H9 (cell line): ENCODE data around the gene RPE65. TPM values are rescaled to one million over a fixed set of nuclear protein-coding genes. Genes with fewer than 3 reads are reported as not detected.

Experiments
- DNase-seq: peaks from one replicate; pipeline ENCODE4 v3.0.0-alpha.2; 2017
- H2AFZ ChIP-seq: one replicate; pipeline ENCODE4 v1.6.1; 2013; ENCODE audit warnings: mild to moderate bottlenecking, low read length, control low read depth, moderate library complexity
- H2AK5ac ChIP-seq: 2 replicates; pipeline ENCODE4 v1.6.1; 2013; ENCODE audit warnings: low read length, control low read depth, mixed read lengths; ENCODE audit not compliant: insufficient read length
- H2BK120ac ChIP-seq: one replicate; pipeline ENCODE4 v1.6.1; 2013; ENCODE audit warnings: low read depth, mild to moderate bottlenecking, low read length, control low read depth, inconsistent platforms; ENCODE audit not compliant: poor library complexity, severe bottlenecking
- H2BK12ac ChIP-seq: 2 replicates; pipeline ENCODE4 v1.6.1; 2013; ENCODE audit warnings: low read length, control low read depth, mixed read lengths, low read depth; ENCODE audit not compliant: insufficient read length
- H2BK15ac ChIP-seq: 2 replicates; pipeline ENCODE4 v1.6.1; 2013; ENCODE audit warnings: low read depth, low read length, control low read depth
- H2BK20ac ChIP-seq: one replicate; pipeline ENCODE4 v1.6.1; 2013; ENCODE audit warnings: low read depth, mild to moderate bottlenecking, low read length, control low read depth, inconsistent platforms; ENCODE audit not compliant: poor library complexity, severe bottlenecking
- H2BK5ac ChIP-seq: 2 replicates; pipeline ENCODE4 v1.6.1; 2013; ENCODE audit warnings: low read length, control low read depth, mixed read lengths; ENCODE audit not compliant: insufficient read length
- H3K14ac ChIP-seq: 2 replicates; pipeline ENCODE4 v1.6.1; 2013; ENCODE audit warnings: low read length, control low read depth; ENCODE audit not compliant: insufficient read depth
- H3K18ac ChIP-seq: 2 replicates; pipeline ENCODE4 v1.6.1; 2013; ENCODE audit warnings: low read depth, mild to moderate bottlenecking, mixed read lengths, low read length, control low read depth; ENCODE audit not compliant: insufficient read length
- H3K23ac ChIP-seq: 2 replicates; pipeline ENCODE4 v1.6.1; 2013; ENCODE audit warnings: low read length, control low read depth, mixed read lengths, low read depth; ENCODE audit not compliant: insufficient read length
- H3K23me2 ChIP-seq: 2 replicates; pipeline ENCODE4 v1.6.1; 2013; ENCODE audit warnings: low read depth, mild to moderate bottlenecking, mixed read lengths, low read length, control low read depth; ENCODE audit not compliant: insufficient read length, poor library complexity, severe bottlenecking
- H3K27ac ChIP-seq: 2 replicates; pipeline ENCODE4 v1.5.1; 2013; ENCODE audit warnings: low read length, control low read depth, mixed read lengths, low read depth; ENCODE audit not compliant: insufficient read length
- H3K27me3 ChIP-seq: 2 replicates; pipeline ENCODE4 v1.6.1; 2013; ENCODE audit warnings: low read length, control low read depth, inconsistent platforms; ENCODE audit not compliant: insufficient read depth
- H3K4ac ChIP-seq: 2 replicates; pipeline ENCODE4 v1.6.1; 2013; ENCODE audit warnings: low read depth, mild to moderate bottlenecking, control low read depth, inconsistent platforms, low read length, moderate library complexity
- H3K4me1 ChIP-seq: 2 replicates; pipeline ENCODE4 v1.6.1; 2013; ENCODE audit warnings: low read length, control low read depth, inconsistent platforms; ENCODE audit not compliant: insufficient read depth
- H3K4me2 ChIP-seq: 2 replicates; pipeline ENCODE4 v1.6.1; 2013; ENCODE audit warnings: low read length, control low read depth, mixed read lengths; ENCODE audit not compliant: insufficient read length, insufficient read depth
- H3K56ac ChIP-seq: 2 replicates; pipeline ENCODE4 v1.6.1; 2013; ENCODE audit warnings: low read depth, mild to moderate bottlenecking, mixed read lengths, low read length, control low read depth; ENCODE audit not compliant: insufficient read length
- H3K79me1 ChIP-seq: 2 replicates; pipeline ENCODE4 v1.6.1; 2013; ENCODE audit warnings: low read depth, mild to moderate bottlenecking, moderate library complexity, low read length, control low read depth, inconsistent platforms; ENCODE audit not compliant: insufficient read depth, poor library complexity, severe bottlenecking
- H3K79me2 ChIP-seq: 2 replicates; pipeline ENCODE4 v1.6.1; 2013; ENCODE audit warnings: low read length, control low read depth, inconsistent platforms; ENCODE audit not compliant: insufficient read depth
- H3K9ac ChIP-seq: 2 replicates; pipeline ENCODE4 v1.6.1; 2013; ENCODE audit warnings: low read length, control low read depth, mixed read lengths; ENCODE audit not compliant: insufficient read length; ENCODE audit errors: extremely low read depth
- H3K9me3 ChIP-seq: one replicate; pipeline ENCODE4 v1.6.1; 2013; ENCODE audit warnings: low read depth, low read length, inconsistent platforms; ENCODE audit not compliant: control insufficient read depth
- H3T11ph ChIP-seq: one replicate; pipeline ENCODE4 v1.6.1; 2013; ENCODE audit warnings: mild to moderate bottlenecking, low read length, control low read depth, inconsistent platforms
- H4K20me1 ChIP-seq: one replicate; pipeline ENCODE4 v1.6.1; 2013; ENCODE audit not compliant: control insufficient read depth, insufficient read length, insufficient read depth
- H4K5ac ChIP-seq: 2 replicates; pipeline ENCODE4 v1.6.1; 2013; ENCODE audit warnings: low read depth, mild to moderate bottlenecking, mixed read lengths, low read length, control low read depth; ENCODE audit not compliant: insufficient read length
- H4K8ac ChIP-seq: replicated peaks from 2 replicates; pipeline ENCODE4 v1.6.1; 2013; ENCODE audit warnings: low read length, control low read depth, mixed read lengths, low read depth; ENCODE audit not compliant: insufficient read length
- H4K91ac ChIP-seq: 2 replicates; pipeline ENCODE4 v1.6.1; 2013; ENCODE audit warnings: low read depth, mild to moderate bottlenecking, moderate library complexity, mixed read lengths, low read length, control low read depth; ENCODE audit not compliant: insufficient read length
- H3K27ac Mint-ChIP-seq, 3 experiments: 2 replicates in 2 of 3; 3 replicates in 1 of 3; pipeline ENCODE4 v1.8.0; 2020 to 2021; ENCODE audit warnings: mixed read lengths in 3 of 3, mild to moderate bottlenecking in 1 of 3, moderate library complexity in 1 of 3
- H3K27me3 Mint-ChIP-seq: 2 replicates; pipeline ENCODE4 v1.8.0; 2021; ENCODE audit warnings: low read depth, mild to moderate bottlenecking, moderate library complexity, mixed read lengths
- H3K36me3 Mint-ChIP-seq, 3 experiments: 2 replicates in 2 of 3; 3 replicates in 1 of 3; pipeline ENCODE4 v1.8.0; 2020 to 2021; ENCODE audit warnings: low read depth in 3 of 3, mixed read lengths in 3 of 3; ENCODE audit not compliant: insufficient read depth in 1 of 3
- H3K4me1 Mint-ChIP-seq, 2 experiments: 2 replicates each; pipeline ENCODE4 v1.8.0; 2020; ENCODE audit warnings: mixed read lengths in 2 of 2
- H3K4me3 Mint-ChIP-seq, 2 experiments: 2 replicates in 1 of 2; 3 replicates in 1 of 2; pipeline ENCODE4 v1.8.0; 2020 to 2021; ENCODE audit warnings: mild to moderate bottlenecking in 2 of 2, mixed read lengths in 2 of 2, moderate library complexity in 1 of 2
- H3K9me3 Mint-ChIP-seq, 2 experiments: 2 replicates in 1 of 2; 3 replicates in 1 of 2; pipeline ENCODE4 v1.8.0; 2020; ENCODE audit warnings: mild to moderate bottlenecking in 2 of 2, mixed read lengths in 2 of 2, moderate library complexity in 1 of 2
- CTCF ChIP-seq: fragments of 200-600 bp; sonication (generic); conservative IDR thresholded peaks from 3 replicates; pipeline ENCODE4 v1.8.0; 2021; ENCODE audit warnings: antibody characterized with exemption, mild to moderate bottlenecking
- WGBS: extraction: QIAGEN DNeasy Blood & Tissue Kit; methylation state at CpG from one replicate; pipeline ENCODE4 v1.1.7; 2013; ENCODE audit warnings: missing lambda C conversion rate, low lambda C conversion rate, mixed read lengths; ENCODE audit not compliant: insufficient read length; ENCODE audit errors: extremely low coverage; 5-methylcytosine and 5-hydroxymethylcytosine counted together
- total RNA-seq: library from RNA; stranded (reverse); gene quantifications from 2 replicates; pipeline ENCODE4 v1.2.1, GENCODE V29; 2021

Gene RPE65
- total RNA-seq, 1 experiment from 2014 or later: not detected

GRCh38 chr1:68454534-68454933 lies 4.8 kb upstream of the RPE65 start:
- Histone ChIP-seq H3K23ac (no peak overlapping the region), H3K9ac (no peak overlapping the region), H4K8ac (no peak overlapping the region), H2BK15ac (no peak overlapping the region), H3K27me3 (no peaks in the 10 kb centered on the region), H3K18ac (no peak overlapping the region), H2BK120ac (no peak overlapping the region), H3K79me2 (peaks cover 2% of the 10 kb centered on the region; the same call in 1 of the 2 replicates), H3K14ac (no peak overlapping the region), H3K79me1 (no peaks in the 10 kb centered on the region), H2BK5ac (no peak overlapping the region), H3K4me2 (no peak overlapping the region), H3K4ac (no peak overlapping the region), H3K27ac (no peak overlapping the region), H2BK20ac (no peak overlapping the region), H3K23me2 (no peaks in the 10 kb centered on the region), H3T11ph (no peak overlapping the region), H2AK5ac (no peak overlapping the region), H4K5ac (no peak overlapping the region), H3K9me3 (no peaks in the 10 kb centered on the region), H3K4me1 (no peaks in the 10 kb centered on the region), H4K20me1 (no peaks in the 10 kb centered on the region), H4K91ac (no peak overlapping the region), H2AFZ (no peak overlapping the region), H2BK12ac (no peak overlapping the region), H3K56ac (no peak overlapping the region)
- WGBS: no CpG with 5 or more reads among the region's 2 CpGs
- TF ChIP-seq CTCF: peak; percentile 48; the same call in 2 of the 3 replicates
- Mint-ChIP-seq H3K4me1 (peaks cover 4 to 13% of the 10 kb centered on the region in 2 experiments; a peak in 3 of 4 replicates), H3K27me3 (no peaks in the 10 kb centered on the region), H3K36me3 (no peaks in the 10 kb centered on the region), H3K9me3 (no peaks in the 10 kb centered on the region), H3K4me3 (no peak overlapping the region), H3K27ac (no peak overlapping the region)
- no peak for DNase-seq
